Epithelial cell of proximal tubule (primary cell): ENCODE results near the gene SDR42E1. TPM values are rescaled to one million over a fixed set of nuclear protein-coding genes. Genes with fewer than 3 reads are reported as not detected.

ENCODE experiments used
- DNase-seq: peaks from one replicate; pipeline ENCODE4 v3.0.0-alpha.2; 2011; ENCODE audit warnings: low read depth
- H3K4me3 ChIP-seq: 2 replicates; pipeline ENCODE4 v1.5.1; 2011; ENCODE audit warnings: low read depth, mild to moderate bottlenecking, low read length
- CTCF ChIP-seq: conservative IDR thresholded peaks from 2 replicates; pipeline ENCODE4 v1.5.1; 2012; ENCODE audit warnings: low read depth, mild to moderate bottlenecking, low read length
- total RNA-seq: library from RNA; depleted of rRNA; stranded (reverse); fragments of >200 nt; gene quantifications from 2 replicates; pipeline ENCODE4 v1.2.3, GENCODE V29; 2015

SDR42E1 gene
- total RNA-seq, 1 donor from 2014 or later: 16.1 TPM

DNA sequence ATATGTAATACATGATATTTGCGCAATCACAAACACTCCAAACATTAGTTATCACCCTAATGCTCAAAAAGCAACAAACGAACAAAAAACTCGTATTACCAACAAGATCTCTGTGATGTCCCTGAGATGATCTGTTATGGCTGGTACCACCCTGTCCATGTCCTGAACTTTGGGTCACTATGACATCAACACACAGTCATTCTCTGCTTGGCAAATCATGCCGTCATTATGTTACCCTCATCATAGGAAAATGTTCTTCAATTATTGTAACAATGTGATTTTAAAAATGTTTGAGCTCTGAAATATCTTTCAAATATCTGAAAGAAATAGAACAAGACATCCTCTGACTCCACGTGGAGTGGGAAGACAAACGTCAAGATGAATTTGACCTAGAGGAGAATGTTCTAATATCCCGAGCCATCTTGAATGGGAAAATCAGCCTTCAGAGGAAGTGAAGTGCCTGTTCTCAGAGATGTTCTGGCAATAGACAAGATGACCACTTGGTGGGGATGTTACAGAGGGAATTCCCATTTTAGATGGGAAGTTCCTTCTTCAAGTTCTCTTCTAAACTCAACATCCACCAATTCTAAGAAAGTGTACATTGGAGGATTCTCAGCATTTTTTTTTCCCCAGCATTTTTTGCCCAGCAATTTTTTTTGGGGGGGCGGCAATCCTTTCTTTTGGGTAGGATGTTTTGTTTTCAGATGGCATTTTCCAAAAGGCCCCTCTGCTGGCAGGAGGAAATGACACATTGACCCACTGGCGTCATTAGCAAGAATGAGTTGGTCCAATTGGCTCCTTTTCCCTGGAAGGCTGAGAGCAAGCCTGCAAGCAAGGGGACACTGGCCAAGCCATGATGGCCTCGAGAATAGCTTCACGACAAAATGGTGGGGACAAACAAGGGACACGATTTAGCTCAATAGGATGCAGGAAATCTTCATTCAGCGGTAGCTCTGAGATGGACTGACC, 20.1 kb upstream of the SDR42E1 start:
- no peak overlapping the region for H3K4me3 ChIP-seq
- peak; percentile 77 for TF ChIP-seq CTCF
- peak; percentile 37 for DNase-seq

- no peak for TF ChIP-seq CTCF
- H3K4me3 ChIP-seq: no peak overlapping the region
- DNase-seq: no peak
These were observed 16.4 kb upstream of the SDR42E1 start for GRCh38 chr16:82027629-82028064.

DNA sequence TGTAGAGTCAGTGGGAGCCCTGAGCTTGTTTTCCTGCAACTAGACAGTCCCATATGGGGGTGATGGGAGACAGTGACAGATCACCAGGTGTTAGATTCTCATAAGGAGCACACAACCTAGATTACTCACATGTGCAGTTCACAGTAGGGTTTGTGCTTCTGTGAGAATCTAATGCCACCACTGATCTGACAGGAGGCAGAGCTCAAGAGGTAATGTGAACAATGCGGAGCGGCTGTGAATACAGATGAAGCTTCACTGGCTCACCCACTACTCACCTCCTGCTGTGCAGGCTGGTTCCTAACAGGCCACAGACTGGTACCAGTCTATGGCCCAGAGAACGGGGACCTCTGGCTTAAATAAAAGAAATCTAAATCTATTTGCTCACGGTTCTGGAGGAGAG, 13.6 kb upstream of the SDR42E1 start:
- no peak for DNase-seq
- H3K4me3 ChIP-seq: no peak overlapping the region
- TF ChIP-seq CTCF: no peak

- no peak for TF ChIP-seq CTCF
- no peak for DNase-seq
- no peak overlapping the region for H3K4me3 ChIP-seq
These were observed 13.0 kb upstream of the SDR42E1 start for GRCh38 chr16:82024316-82024715.

DNA sequence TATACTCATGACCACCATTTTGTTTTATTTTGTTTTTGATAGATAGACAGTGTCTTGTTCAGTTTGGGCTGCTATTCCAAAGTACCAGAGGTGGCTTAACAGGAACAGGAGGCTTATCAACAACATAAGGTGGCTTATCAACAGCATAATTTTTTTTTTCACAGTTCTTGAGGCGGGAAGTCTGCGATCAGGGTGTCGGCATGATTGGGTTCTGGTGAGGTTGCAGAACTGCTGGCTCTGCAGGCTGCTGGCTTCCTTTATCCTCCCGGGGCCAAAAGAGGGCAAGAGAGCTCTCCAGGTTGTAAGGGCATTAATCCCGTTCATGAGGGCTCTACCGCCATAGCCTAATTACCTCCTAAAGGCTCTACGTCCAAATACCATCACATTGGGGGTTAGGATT, 11.9 kb upstream of the SDR42E1 start:
- TF ChIP-seq CTCF: no peak
- no peak overlapping the region for H3K4me3 ChIP-seq
- no peak for DNase-seq

- no peak for DNase-seq
- no peak for TF ChIP-seq CTCF
- H3K4me3 ChIP-seq: no peak overlapping the region
These were observed 8.8 kb upstream of the SDR42E1 start for GRCh38 chr16:82020051-82020450.

DNA sequence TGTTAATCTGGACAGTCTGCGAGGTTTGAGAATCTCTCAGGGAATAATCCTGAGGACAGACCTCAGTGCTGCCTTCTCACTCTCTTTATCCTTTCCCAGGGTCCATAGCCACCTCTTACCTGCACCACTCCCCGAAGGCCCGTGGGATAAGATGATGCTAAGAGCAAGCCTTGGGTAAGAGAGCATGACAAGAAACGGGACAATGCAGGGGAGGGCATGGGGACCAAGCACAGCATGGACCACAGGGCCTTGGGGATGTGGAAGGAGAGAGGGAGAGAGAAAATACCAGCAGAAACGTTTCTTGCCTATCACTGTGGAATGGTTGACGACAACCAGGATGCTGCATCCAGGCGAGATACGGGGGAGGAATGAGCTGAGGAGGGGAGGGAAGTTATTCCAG, 8.3 kb upstream of the SDR42E1 start:
- H3K4me3 ChIP-seq: no peak overlapping the region
- TF ChIP-seq CTCF: no peak
- DNase-seq: no peak
